IPS DF 4.7 (cell line): Measurements from ENCODE around the gene ABCD1.
"Not testable (repeated sequence)": the region's sequence is repeated elsewhere in the genome, so short reads cannot be mapped to it uniquely, and the experiment has no call there.

ENCODE experiments used
- DNase-seq: peaks from one replicate; pipeline ENCODE4 v3.0.0-alpha.2; 2013; ENCODE audit warnings: low spot score; ENCODE audit errors: extremely low read depth

Gene ABCD1

GRCh38 chrX:153724252-153725038, at the start of gene ABCD1, which contains the start of gene BCAP31:
TSS of gene ABCD1 (plus strand) at chrX:153724856. CDS start at chrX:153725267, 411 bp downstream.
TSS of gene BCAP31 (minus strand) at chrX:153724387. CDS start at chrX:153723244, 1,143 bp downstream.
- no peak for DNase-seq

GRCh38 chrX:153681175-153681574, 43.5 kb upstream of the ABCD1 start:
- no peak for DNase-seq

GRCh38 chrX:153683486-153683885, 41.2 kb upstream of the ABCD1 start:
- not testable (repeated sequence) for DNase-seq

DNA sequence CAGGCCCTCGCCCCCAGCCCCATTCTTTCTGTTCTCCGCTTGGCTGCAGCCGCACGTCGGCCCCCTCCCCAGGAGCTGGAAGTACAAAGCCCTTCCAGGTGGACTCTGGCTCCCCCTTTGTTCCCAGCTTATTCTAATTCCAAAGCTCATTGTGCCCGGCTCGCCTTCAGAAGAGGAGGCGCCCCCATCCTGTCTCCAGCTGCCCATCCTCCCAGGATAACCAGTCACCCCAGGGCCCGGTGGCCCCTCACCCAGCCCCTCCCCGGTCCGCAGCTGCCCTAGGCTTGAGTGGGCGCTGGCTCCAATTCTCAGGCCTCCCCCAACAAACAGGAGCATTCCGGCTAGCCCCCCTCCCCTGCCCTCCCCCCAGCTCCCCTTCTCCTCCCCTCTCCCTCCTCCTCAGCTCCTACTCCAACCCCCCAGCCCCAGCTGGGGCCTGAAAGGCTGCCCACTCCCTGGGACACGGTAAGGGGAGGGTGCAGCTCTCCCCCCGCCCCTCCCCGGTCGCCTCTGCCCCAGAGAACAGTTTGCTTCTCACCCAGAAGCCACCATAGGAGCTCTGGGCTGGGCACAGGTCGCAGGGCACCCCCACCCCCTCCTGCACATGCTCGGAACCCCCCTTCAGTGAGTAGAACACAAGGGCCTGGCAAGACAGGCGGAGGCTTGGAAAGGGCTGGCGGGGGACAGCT, 40.0 kb upstream of the ABCD1 start:
- no peak for DNase-seq

GRCh38 chrX:153685156-153685536, 39.5 kb upstream of the ABCD1 start:
- no peak for DNase-seq

DNA sequence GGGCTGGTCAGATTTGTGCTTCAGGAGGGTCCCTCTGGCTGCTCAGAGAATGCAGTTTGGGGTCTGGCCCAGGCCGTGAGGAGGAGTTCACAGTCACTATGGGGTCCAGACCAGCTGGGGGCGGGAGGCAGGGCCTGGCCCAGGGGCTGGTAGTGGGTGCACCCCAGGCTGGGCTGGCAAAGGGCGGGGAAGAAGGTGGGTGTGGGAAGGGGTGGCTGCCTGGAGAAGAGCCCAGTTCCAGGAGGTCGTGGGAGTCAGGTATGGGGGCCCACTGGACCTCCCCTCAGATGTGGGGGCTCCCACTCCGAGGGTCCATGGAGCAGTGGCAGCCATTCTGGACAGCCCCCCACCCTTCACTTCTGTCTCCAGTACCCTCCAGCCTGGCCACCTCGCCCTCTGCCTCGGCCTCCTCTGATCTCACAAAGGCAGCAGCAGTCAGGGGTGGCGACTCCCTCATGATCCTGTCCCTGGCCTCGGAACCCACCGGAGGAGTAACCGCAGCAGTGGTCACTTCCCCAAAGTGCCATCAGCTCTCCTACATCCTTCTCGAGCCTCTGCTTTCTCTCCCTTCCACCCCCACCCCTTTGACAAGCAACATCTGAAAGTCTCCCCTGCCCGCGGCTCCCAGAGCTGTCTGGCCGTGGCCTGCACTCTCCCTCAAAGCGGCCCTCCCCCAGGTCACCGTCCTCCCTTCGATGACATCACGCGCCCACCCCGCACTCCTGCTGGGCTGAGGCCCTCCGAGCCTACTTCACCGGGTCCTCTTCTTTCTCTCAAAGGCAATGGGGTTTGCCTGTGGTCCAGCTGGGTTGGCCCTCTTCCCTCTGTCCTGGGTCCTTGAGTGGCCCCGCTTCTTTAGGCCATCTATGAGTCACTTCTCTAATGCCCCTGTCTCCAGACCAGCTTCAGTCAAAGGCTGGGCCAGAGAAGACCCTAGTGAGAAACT, 38.6 kb upstream of the ABCD1 start:
- DNase-seq = no peak

DNA sequence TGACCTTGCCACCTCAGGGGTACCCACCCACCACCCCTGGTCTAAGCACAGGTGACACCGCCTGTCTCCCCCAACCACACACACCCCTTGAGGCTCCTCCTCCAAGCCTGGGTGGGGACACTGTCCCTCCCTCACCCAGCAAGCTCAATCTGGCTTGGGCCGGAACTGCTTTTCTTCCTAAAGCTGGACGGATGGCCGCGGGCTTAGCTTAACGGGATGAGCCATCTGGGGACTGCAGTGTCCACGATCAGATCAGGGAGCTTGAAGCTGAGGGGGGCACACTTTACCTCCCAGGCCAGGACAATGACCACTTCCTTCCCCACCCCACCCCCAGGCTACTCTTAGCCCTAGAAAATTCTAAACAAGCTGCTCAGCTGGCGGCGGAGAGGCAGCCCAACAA, 37.9 kb upstream of the ABCD1 start:
- no peak for DNase-seq

- DNase-seq = no peak
Observed at GRCh38 chrX:153687121-153688039, 37.3 kb upstream of the ABCD1 start, which contains the start of gene SLC6A8. TSS of gene SLC6A8 (plus strand) at chrX:153687926. CDS start at chrX:153688575, 649 bp downstream.

GRCh38 chrX:153688071-153688470, 36.6 kb upstream of the ABCD1 start:
- DNase-seq = no peak

GRCh38 chrX:153688506-153688905, 36.1 kb upstream of the ABCD1 start:
- DNase-seq = no peak

DNA sequence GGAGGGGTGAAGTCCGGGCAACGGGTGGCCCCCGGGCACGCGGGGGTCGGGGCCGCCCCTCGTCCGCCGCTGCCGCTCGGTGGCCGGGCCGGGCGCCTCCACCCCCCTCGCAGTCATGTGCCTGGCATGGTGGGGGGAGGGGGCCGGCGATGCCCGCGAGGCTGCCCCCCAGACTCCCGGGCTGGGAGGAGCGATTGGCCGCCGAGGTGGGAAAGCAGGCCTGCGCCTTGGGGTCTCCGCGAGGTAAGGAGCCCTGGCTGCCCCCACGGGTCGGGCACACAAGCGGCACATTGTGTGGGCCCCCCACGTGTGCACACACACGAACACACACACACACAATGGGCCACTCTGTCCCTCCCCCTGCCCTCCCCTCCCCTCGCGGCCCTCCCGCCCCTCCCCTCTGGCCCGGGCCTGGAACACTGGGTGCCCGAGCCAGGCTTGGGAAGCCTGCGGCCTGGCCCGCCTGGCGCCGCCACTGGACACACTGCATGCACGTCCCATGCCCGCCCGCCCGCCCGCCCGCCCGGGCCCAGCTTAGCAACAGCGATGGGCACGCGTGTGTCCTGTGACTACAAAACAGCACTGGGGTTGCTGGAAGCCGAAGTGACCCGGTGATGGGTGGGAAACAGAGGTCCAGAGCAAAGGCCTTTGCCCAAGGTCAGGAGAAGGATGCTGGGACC, 35.6 kb upstream of the ABCD1 start:
- DNase-seq = no peak

GRCh38 chrX:153689654-153690465, 34.8 kb upstream of the ABCD1 start:
- no peak for DNase-seq

DNA sequence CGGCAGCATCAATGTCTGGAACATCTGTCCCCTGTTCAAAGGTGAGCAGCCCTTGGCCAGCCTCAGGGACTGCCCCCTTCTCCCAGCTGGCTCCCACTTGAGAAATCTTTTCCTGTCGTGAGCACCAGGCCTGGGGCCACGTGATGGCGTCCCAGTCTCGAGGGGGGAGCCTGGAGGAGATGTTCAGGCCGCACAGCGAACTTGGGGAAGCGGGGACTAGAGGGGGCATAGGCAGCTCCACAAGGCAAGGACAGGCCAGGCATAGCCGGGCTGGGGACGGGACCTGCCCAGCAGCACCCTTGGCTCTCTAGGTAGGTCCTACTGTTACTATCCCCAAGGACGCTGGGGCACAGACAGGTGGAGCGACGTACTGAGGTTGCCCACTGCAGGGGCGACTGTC, 34.2 kb upstream of the ABCD1 start:
- DNase-seq = no peak

DNA sequence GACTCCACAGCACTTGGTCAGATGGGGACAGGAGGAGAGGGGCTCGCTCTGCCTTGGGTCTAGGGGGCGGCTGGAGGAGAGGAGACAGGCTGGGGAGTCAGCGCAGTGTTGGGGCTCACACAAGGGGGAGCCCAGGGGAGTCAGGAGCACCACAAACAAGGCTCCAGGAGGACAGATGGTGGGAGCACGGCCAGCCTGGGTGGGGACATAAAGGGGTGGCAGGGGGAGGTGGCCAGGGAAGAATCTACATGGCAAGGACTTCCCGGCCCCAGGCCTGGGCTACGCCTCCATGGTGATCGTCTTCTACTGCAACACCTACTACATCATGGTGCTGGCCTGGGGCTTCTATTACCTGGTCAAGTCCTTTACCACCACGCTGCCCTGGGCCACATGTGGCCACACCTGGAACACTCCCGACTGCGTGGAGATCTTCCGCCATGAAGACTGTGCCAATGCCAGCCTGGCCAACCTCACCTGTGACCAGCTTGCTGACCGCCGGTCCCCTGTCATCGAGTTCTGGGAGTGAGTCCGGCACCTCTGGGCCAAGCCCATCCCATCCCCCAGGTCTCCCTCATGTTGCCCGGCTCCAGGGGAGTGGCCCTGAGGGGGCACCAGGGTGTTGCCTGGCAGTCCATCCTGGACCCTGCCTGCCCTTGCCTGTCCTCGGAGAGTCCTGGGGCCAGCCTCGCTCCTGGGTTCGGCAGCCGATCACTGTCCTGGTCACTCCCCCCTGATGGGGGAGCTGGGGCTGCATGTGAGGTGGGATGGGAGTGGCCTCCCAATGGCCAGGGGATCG, 33.4 kb upstream of the ABCD1 start:
- not testable (repeated sequence) for DNase-seq

DNA sequence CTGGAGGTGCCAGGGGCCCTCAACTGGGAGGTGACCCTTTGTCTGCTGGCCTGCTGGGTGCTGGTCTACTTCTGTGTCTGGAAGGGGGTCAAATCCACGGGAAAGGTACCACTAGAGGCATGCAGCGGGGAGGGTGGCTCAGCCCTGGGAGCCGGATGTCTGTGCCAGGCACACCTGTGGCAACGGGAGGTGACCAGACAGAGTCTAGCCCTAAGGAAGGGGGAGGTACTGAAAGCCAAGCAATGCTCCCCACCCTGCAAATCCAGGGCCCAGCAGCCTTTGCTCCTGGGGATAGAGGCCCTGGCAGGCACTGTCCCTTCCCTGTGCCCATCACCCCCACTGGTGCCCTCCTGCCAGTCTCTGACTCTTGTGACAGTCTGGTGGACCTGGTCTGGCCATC, 32.7 kb upstream of the ABCD1 start:
- DNase-seq = no peak

DNA sequence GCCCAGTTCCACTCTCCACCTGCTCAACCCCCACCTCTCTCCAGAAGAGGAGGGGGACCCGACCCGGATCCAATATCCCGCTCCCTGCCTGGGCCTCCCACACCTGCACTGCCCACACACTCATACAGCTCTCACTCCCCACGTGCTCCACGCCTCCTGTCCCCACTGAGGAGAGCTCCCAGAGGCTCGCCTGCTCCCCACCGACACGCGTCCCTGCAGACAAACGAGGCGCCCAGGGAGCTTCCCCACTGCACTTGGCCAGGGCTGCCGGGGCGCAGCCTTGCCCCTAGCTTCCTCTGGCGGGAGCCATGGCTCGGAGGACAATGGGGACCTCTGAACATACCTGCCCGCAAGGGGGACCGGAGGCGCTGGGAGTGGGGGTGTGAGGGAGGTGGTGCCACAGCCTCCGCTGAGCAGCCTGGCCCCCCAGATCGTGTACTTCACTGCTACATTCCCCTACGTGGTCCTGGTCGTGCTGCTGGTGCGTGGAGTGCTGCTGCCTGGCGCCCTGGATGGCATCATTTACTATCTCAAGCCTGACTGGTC, 32.0 kb upstream of the ABCD1 start:
- no peak for DNase-seq

DNA sequence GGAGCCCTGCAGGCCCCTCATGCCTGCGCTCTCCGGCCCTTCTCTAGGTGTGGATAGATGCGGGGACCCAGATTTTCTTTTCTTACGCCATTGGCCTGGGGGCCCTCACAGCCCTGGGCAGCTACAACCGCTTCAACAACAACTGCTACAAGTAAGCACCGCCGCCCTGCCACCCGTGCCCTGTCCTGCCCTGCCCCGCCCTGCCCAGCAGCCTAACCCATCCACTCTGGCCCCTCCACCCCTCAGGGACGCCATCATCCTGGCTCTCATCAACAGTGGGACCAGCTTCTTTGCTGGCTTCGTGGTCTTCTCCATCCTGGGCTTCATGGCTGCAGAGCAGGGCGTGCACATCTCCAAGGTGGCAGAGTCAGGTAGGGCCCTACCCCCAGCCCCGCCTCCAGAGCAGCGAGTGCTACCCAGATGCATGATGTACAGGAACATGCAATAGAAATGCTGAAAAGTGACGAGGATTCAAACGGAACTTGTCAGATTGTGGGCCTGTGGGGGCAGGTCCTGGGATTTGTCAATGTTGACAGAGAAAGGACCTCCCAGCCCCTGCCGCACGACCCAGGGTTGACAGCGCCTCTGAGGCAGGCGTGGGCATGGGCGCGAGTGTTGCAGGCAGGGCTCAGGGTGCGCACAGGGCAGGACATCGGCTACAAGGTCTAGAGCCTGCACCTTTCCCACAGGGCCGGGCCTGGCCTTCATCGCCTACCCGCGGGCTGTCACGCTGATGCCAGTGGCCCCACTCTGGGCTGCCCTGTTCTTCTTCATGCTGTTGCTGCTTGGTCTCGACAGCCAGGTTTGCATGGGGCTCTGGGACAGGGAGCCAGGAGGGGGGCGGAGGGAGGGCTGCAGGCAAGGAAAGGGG, 31.2 kb upstream of the ABCD1 start:
- DNase-seq = no peak
